Measurements from ENCODE around the gene TNKS1BP1. TPM values are rescaled to one million over a fixed set of nuclear protein-coding genes. Genes with fewer than 3 reads are reported as not detected.

Gene TNKS1BP1
- total RNA-seq, 4 donors from 2014 or later = 98.5 to 165 (median 125) TPM

GRCh38 chr11:57315491-57315890 is 9.3 kb downstream of the TNKS1BP1 start:
- TF ChIP-seq CTCF (IDR thresholded peaks at IDR 0.05 in 4 of 5, conservative IDR thresholded peaks at IDR 0.05 in 1 of 5) (no peak), POLR2A (IDR thresholded peaks at IDR 0.05) (no peak)
- H3K4me1 ChIP-seq = peaks cover 63 to 67% of the 10 kb centered on the region in 2 donors
- DNase-seq = no peak

GRCh38 chr11:57314221-57314973 is 10.4 kb downstream of the TNKS1BP1 start:
- Histone ChIP-seq H3K9me3 (no peaks in the 10 kb centered on the region), H3K27ac (peak overlapping the region in 3 of 4 donors; percentile 95 to 99 (median 99)), H3K4me1 (peaks cover 72 to 74% of the 10 kb centered on the region in 2 donors), H3K36me3 (peaks cover 0 to 57% of the 10 kb centered on the region in 2 donors), H3K4me3 (no peak overlapping the region), H3K27me3 (no peaks in the 10 kb centered on the region)
- DNase-seq (peak in 1 of 2 donors; percentile 13), ATAC-seq (no peak)
- intact Hi-C loops (cut with DNase I; ENCODE audit: low total_unique reads) = no loop called here
- no peak for TF ChIP-seq POLR2A (IDR thresholded peaks at IDR 0.05)
- TF ChIP-seq CTCF (IDR thresholded peaks at IDR 0.05 in 4 of 5, conservative IDR thresholded peaks at IDR 0.05 in 1 of 5) = no peak
- in situ Hi-C loops (cut with MboI; ENCODE audit: low sequenced_read_pairs in 4 of 4) = no loop called here

More at GRCh38 chr11:57315491-57315890, 9.3 kb downstream of the TNKS1BP1 start:
- no peaks in the 10 kb centered on the region for H3K27me3 ChIP-seq
- no peak overlapping the region for H3K4me3 ChIP-seq
- no peak for ATAC-seq
- in situ Hi-C loops (cut with MboI; ENCODE audit: low sequenced_read_pairs in 4 of 4) (no loop called here), intact Hi-C loops (cut with DNase I; ENCODE audit: low total_unique reads) (no loop called here)
- peaks cover 0 to 55% of the 10 kb centered on the region in 2 donors for H3K36me3 ChIP-seq
- peak overlapping the region; percentile 45 to 99 (median 97) for H3K27ac ChIP-seq
- no peaks in the 10 kb centered on the region for H3K9me3 ChIP-seq

- no peaks in the 10 kb centered on the region for H3K27me3 ChIP-seq
- H3K27ac ChIP-seq = peak overlapping the region; percentile 92 to 99 (median 98)
- TF ChIP-seq CTCF (IDR thresholded peaks at IDR 0.05 in 4 of 5, conservative IDR thresholded peaks at IDR 0.05 in 1 of 5) (no peak), POLR2A (IDR thresholded peaks at IDR 0.05) (no peak)
- peaks cover 0 to 64% of the 10 kb centered on the region in 2 donors for H3K36me3 ChIP-seq
- H3K9me3 ChIP-seq = no peaks in the 10 kb centered on the region
- H3K4me1 ChIP-seq = peaks cover 72 to 75% of the 10 kb centered on the region in 2 donors
- ATAC-seq (no peak), DNase-seq (no peak)
- no peak overlapping the region for H3K4me3 ChIP-seq
- in situ Hi-C loops (cut with MboI; ENCODE audit: low sequenced_read_pairs in 4 of 4) (no loop called here), intact Hi-C loops (cut with DNase I; ENCODE audit: low total_unique reads) (no loop called here)
Measured at GRCh38 chr11:57313788-57314135, 11.0 kb downstream of the TNKS1BP1 start.

- in situ Hi-C loops (cut with MboI; ENCODE audit: low sequenced_read_pairs in 4 of 4) (no loop called here), intact Hi-C loops (cut with DNase I; ENCODE audit: low total_unique reads) (no loop called here)
- DNase-seq (peak in 1 of 2 donors; percentile 41), ATAC-seq (no peak)
- no peaks in the 10 kb centered on the region for H3K9me3 ChIP-seq
- no peak overlapping the region for H3K4me3 ChIP-seq
- H3K4me1 ChIP-seq = peaks cover 72 to 75% of the 10 kb centered on the region in 2 donors
- H3K27ac ChIP-seq = peak overlapping the region; percentile 92 to 99 (median 98)
- no peaks in the 10 kb centered on the region for H3K27me3 ChIP-seq
- H3K36me3 ChIP-seq = peaks cover 0 to 65% of the 10 kb centered on the region in 2 donors
- TF ChIP-seq CTCF (IDR thresholded peaks at IDR 0.05 in 4 of 5, conservative IDR thresholded peaks at IDR 0.05 in 1 of 5) (no peak), POLR2A (IDR thresholded peaks at IDR 0.05) (no peak)
Measured at GRCh38 chr11:57313071-57313787, 11.5 kb downstream of the TNKS1BP1 start.

All from gastrocnemius medialis (tissue), 4 donors.